Measurements from ENCODE around the gene CHCHD6.

GRCh38 chr3:126680667-126681055 lies 23.4 kb upstream of the CHCHD6 start:
- TF ChIP-seq, protein P1, sequence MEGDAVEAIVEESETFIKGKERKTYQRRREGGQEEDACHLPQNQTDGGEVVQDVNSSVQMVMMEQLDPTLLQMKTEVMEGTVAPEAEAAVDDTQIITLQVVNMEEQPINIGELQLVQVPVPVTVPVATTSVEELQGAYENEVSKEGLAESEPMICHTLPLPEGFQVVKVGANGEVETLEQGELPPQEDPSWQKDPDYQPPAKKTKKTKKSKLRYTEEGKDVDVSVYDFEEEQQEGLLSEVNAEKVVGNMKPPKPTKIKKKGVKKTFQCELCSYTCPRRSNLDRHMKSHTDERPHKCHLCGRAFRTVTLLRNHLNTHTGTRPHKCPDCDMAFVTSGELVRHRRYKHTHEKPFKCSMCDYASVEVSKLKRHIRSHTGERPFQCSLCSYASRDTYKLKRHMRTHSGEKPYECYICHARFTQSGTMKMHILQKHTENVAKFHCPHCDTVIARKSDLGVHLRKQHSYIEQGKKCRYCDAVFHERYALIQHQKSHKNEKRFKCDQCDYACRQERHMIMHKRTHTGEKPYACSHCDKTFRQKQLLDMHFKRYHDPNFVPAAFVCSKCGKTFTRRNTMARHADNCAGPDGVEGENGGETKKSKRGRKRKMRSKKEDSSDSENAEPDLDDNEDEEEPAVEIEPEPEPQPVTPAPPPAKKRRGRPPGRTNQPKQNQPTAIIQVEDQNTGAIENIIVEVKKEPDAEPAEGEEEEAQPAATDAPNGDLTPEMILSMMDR (IDR thresholded peaks at IDR 0.05) = no peak
- TF ChIP-seq POLR2A (IDR thresholded peaks at IDR 0.05) = no peak
